NCI-H748 treated with DMSO at 0.1 percent for 48 hours (cell line): ENCODE data around the gene PRKCZ.

Source experiments
- DNase-seq: peaks from one replicate; lab custom pipeline; 2025; lab: John Stamatoyannopoulos, UW

PRKCZ gene

DNA sequence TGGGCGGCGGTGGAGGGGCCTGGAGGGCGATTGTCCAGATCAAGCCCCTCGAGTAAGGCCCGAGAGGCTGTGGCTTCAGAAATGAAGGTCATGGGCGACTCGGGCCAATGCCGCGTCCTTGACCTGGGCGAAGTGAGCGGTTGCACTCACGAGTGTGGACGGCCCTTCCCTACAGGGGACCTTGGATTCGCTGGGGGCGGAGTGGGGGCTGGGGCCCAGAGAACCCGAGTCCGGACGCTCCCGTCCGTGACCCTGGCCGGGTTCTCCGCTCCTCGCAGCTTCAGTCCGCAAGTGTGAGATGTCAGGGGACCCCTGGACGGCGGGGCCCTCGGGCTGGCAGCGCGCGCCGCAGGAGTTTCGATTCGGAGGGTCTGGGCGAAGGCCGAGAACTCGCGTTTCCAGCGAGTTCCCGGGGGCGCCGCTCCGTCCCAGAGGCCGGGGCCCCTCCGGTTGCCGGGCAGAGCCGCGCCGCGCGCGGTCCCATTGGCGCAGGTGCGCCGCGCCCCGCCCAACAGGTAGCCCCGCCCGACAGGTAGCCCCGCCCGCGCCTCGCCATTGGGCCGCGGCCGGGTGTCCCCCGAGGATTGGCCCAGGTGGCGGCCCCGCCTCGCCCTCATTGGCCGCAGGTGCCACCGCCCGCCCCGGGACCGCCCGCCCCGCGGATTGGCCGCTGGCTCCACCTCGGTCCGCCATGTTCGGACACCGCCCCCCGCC is at the start of gene PRKCZ:
Gene PRKCZ, plus strand, starts transcription at position 694 of the 714 bp plus-strand sequence. CDS start 220 bp downstream, outside the sequence.
- peak; percentile 81 for DNase-seq

DNA sequence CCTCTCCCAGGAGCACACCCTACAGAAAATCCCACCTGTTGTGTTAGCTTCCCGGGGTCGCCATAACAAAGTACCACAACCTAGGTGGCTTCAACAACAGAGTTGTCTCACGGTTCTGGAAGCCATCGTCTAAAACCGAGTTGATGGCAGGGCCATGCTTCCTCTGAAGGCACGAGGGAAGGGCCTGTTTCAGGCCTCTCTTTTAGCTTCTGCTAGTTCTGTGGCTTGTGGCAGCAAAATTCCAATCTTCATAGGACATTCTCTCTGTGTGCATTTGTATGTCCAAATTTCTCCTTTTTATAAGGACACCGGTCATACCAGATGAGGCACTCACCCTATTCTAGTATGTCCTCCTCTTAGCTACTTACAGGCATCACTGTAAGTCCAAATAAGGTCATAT is 49.8 kb upstream of the PRKCZ start:
- DNase-seq, result no peak

DNA sequence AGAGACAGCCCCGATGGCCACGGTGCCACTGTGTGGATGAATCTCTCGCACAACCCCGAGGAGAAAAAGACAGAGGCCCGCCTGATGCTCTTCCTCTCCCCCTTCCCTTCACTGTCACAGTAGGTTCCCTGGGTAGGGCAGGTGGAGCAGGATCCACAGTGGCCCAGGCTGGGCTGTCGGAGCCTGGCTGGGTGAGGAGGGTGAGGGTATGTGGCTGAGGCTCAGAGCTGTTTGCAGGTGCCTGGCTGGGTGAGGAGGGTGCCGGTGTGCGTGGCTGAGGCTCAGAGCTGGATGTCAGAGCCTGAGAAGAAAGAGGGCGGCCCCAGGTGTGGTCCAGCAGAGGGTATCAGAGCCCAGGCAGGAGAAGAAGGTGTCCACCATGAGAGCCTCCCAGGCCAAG is 49.4 kb upstream of the PRKCZ start:
- DNase-seq, result no peak

- no peak for DNase-seq
Measured at GRCh38 chr1:2001773-2002411, 48.3 kb upstream of the PRKCZ start.

DNA sequence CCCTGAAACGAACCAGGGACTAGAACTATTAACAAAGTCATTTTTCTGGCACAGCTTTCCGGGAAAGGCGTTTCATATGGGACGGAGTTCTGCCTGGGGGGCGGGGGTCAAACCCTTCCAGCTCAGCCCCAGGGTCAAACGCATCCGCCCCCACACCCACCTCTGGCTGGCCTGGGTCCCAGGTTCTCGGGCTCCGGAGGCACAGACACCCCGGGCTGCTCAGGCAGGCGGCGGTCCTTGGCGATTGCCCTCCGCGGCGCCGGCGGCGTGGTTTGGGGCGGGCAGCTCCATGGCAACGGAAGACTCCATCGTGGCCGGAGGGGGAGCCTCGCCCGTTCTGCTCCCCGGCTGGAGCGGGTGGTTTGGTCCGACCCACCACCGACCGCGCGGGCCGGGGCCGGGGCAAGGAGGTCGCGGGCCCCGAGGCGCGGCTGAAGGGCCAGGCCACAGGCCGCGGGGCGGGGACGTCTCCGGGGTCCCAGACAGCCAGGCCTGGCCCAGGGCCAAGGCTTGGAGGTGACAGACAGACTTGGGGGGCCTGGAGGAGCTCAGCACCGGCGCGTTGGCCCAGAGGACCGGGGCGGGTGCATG is 46.6 kb upstream of the PRKCZ start, which contains the start of gene CFAP74:
Gene CFAP74, minus strand, starts transcription at position 246 of the 591 bp plus-strand sequence. CDS start 12,830 bp downstream, outside the sequence.
- DNase-seq, result no peak

DNA sequence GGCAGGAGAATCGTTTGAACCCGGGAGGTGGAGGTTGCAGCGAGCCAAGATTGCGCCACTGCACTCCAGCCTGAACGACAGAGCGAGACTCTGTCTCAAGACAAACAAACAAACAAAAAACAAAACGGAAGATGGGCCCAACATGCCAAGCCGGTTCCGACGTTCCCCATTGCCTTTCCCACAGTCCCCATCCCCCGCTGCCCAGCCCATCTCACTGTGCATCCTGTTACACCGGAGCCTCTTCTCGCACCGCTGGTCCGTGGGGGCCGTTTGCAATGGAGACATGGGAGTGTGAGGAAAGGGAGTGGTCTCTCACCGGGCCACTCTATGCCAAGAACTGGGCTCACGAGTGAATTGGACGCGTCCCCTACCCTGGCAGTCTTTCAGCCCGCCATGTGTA is 45.4 kb upstream of the PRKCZ start:
- no peak for DNase-seq

DNA sequence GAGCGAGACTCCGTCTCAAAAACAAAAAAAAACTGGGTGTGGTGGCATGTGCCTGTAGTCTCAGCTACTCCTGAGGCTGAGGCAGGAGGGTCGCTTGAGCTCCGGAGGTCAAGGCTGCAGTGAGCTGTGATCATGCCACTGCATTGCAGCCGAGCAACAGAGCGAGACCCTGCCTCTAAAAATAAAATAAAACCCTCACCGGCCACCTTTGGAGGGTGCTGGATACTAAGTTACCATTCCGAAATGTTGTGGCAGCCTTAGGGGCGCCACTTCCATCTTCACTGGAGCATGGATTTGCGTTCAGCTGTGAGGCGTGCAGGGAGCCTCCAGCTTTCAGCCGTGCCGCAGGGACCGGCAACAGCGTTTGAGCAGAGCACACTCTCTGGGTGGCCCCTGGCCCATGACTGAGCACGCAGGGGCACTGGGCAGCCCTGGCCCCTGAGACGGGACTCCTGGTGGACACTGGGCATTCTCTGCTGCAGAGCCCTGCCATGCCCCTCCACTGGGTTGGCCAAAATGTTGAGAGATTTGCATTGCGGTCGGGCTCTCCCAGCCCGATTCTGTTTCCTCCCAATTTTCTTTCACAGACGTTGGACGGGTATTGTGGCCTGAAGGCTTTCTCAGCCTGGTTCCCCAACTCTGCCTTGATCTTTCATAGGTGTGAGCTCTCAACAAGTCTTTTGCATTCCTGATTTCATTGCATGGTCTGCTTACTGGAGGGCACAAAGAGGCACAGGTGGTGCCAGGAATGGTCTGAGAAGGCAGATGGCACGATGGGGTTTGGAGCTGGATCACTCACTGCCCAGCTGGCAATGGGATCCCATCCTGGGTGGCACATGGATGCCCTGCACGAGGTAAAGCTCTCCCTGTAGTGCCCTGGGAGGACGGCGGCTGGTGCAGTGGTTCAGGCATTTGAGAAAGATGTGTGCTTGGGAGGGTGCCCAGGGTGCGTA is 40.8 kb upstream of the PRKCZ start:
- no peak for DNase-seq

- DNase-seq, result no peak
Measured at GRCh38 chr1:2014181-2014580, 36.0 kb upstream of the PRKCZ start.

DNA sequence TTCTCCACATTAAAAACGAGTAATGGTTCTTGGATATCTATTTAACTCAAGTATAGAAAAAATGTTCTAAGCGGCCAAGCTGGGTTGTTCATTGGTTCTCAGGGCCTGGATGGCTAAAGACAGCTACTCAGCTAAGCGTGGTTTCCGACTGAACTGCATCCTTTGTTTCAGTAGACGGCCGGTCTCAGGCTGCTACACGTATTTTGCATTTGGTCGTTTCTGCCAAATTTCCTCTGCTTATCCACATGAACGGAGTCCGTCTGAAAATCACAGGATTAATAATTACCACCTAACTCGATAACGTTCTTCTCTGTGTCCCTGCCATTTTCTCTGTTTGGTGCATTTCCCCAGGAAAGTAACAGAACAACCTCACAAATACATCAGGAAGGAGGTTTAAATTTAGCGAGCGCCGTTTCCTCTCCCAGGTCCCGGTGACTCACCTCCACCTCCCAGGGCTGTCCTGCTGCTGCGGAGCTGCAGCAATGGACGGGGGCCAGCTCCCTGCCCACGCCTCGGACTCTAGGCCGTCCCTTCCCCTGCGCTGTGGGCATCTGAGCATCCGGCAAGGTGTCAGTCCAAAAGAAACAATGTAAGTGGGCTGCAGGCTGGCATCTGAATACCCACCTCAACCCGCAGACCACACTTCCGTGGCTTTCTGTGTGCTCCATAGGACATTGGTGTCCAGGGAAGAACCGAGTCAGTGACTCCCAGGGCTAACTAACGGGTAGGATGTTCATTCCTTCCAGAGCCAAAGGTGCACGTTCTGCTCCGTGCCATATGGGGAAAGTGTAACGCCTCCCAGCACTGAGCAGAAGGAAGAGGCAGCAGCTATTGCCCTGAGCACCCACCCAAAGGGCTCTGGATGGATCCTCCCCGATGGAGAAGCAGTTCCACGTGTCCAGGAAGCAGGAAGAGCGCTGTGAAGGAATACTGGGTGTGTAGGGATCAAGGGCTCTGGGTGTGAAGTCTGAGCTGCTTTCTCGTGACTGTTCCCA is 35.2 kb upstream of the PRKCZ start:
- no peak for DNase-seq

- DNase-seq, result no peak
Measured at GRCh38 chr1:2016123-2016522, 34.1 kb upstream of the PRKCZ start.

- DNase-seq, result no peak
Measured at GRCh38 chr1:2018217-2019171, 31.7 kb upstream of the PRKCZ start.

- DNase-seq, result no peak
Measured at GRCh38 chr1:2019172-2019543, 31.1 kb upstream of the PRKCZ start, which contains the start of gene GABRD. TSS of gene GABRD (plus strand) at chr1:2019345. CDS start at chr1:2019424, 79 bp downstream.

GRCh38 chr1:2019571-2020309 is 30.5 kb upstream of the PRKCZ start:
- no peak for DNase-seq

- no peak for DNase-seq
Measured at GRCh38 chr1:2020310-2020655, 29.9 kb upstream of the PRKCZ start.

DNA sequence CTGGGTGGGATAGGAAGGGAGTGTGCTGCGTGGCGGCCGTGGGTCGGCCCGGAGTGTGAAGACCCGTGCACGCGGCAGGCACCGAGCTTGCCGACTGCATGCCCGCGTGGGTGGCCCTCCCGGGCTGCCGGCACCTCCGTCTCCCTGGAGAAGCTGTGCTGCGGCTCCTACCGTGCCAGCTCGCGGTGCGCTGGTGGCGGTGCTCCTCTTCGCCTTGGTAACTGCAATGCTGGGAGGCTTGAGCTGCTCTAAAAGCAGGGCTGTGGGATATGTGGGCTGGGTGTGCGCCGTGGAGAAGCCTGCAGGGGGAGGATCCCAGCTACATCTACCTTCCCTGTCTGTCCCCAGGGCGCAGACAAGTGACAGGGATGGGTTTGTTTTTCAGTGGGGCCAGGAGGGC is 28.7 kb upstream of the PRKCZ start:
- no peak for DNase-seq

DNA sequence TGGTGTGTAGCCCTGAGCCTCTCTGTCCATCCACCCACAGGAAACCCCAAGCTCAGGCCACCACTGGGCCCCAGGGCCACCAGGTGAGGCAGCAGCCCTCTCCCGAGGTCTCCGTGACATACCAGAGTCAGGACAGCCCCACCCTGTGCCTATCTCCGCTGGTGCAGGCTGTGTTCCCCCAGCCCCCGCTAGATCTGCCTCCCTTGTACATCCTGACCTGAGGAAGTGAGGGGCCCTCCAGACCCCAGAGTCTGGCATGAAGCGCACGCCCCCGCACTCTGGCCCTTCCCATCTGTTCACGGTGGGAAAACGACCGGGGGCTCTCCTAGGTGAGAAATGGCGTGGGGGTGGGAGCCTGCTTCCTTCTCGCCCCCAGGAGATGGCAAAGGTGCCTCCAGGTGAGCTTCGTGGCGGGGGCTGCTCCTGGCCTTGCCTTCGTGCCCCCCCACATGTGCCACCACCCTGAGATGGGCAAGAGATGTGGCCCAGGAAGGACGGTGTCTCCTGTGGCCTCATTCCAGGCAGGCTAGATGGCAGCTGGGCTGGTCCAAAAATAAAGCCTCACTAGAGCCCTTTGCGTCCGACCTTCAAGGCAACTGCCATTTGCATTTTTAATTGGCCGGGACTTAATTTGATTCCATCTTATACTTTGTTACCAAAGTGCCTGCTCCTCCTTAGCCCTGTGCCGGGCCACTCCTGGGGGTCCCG is 28.0 kb upstream of the PRKCZ start:
- no peak for DNase-seq

GRCh38 chr1:2023187-2023586 is 27.0 kb upstream of the PRKCZ start:
- no peak for DNase-seq

DNA sequence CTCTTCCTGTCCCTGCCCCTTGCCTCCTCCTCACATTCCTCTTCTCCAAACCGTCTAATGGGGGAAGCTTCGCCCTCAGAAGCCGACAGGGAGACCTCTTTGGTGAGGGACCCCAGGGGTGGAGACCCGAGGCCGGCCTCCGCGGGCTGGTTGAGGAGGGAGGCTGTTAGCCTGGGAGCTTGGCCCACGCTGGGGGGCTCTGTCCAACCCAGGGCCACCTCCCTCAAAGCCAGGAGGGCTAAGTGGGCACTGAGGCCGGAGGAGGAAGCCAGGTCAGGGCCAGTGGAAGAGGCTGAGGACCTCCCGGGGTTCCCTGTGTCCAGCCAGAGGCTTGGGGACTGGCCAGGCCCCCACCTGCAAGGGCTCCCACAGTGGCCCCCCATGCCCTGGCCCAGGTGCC is 25.8 kb upstream of the PRKCZ start:
- DNase-seq, result no peak
